NCI-H2107 treated with DMSO at 0.1 percent for 48 hours (cell line): Measurements from ENCODE around the gene LRP2.
"Not testable (repeated sequence)": the region's sequence is repeated elsewhere in the genome, so short reads cannot be mapped to it uniquely, and the experiment has no call there.

Source experiments
- DNase-seq: peaks from one replicate; lab custom pipeline; 2025; ENCODE audit not compliant: unreplicated experiment; lab: John Stamatoyannopoulos, UW

LRP2 gene

DNA sequence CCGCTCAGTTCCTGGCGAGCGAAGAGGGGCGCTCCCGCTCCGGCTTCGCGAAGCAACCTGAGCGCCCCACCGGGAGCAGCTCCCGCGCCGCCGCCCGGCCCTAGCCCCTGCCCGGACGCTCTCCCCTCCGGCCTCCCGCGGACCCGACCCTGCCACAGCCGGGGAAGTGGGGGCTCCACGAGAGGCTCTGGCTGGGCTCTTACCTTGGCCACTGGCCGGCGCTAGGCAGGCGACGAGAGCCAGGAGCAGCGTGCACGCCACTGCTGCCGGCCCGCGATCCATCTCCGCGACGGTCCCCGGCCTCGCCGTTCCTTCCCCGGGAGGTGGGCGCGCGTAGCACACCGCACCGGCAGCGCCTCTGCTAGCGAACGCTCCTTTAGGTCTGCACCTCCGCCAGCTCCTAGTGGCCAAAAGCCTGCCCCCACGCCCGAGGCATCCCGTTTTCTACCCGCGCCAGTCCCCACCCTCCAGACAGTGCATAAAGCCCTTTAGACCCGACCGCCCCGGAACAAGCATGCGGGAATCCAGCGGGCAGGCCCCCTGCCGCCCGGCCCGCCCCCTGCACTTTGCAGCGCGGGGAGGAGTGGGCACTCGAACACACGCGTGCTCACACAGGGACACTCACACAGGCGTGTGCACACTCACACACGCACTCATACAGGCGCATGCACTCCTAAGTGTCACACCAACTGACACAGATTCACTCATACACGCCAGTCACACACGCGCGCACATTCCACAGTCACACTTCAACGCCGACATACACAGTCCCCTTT lies at the start of gene LRP2:
LRP2 (minus strand) TSS at position 417 of the 776 bp plus-strand sequence; CDS start at position 282, 135 bp downstream.
- no peak for DNase-seq

DNA sequence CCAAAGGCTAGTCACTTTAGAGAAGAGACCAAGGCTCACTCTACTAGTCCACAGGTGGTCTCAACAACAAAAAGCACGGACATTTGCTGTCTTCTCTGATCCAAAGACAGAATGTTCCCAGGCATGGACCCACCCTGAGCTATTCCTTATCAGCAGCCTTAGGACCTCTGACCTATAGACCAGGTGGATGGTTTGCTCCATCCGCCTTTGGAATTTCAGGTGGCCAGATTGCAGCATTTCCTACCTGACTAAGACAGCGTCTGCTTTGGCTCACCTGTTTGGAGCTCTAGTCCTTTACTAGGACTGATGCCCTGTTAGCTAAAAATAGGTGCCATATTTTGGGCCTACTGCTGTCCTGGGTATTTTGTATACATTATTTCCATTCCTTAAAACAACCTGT lies 44.6 kb upstream of the LRP2 start:
- DNase-seq: no peak

DNA sequence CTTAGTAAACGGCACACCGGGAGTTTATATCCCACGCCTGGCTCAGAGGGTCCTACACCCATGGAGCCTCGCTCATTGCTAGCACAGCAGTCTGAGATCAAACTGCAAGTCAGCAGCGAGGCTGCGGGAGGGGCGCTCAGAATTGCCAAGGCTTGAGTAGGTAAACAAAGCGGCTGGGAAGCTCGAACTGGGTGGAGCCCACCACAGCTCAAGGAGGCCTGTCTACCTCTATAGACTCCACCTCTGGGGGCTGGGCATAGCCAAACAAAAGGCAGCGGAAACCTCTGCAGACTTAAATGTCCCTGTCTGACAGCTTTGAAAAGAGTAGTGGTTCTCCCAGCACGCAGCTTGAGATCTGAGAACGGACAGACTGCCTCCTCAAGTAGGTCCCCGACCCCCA lies 37.2 kb upstream of the LRP2 start:
- DNase-seq: not testable (repeated sequence)

DNA sequence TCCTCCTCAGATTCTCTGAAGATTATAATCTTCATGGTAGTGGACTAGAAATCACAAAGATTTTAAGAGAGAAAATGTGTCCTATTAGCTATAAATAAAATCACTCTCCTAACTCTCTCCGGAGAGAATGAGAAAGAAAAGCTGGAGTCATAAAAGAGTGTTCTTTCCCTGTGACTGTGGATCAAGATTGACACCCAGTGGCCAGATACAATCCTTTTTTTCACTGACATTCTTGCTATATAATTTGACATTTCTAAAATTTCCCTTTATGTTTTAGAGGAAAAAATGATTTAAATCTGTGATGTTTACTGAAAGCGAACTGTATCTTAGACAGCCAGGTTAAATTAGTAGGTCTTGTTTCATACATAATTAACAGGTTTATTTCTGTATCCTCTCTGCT lies 35.4 kb upstream of the LRP2 start:
- peak; percentile 2 for DNase-seq

DNA sequence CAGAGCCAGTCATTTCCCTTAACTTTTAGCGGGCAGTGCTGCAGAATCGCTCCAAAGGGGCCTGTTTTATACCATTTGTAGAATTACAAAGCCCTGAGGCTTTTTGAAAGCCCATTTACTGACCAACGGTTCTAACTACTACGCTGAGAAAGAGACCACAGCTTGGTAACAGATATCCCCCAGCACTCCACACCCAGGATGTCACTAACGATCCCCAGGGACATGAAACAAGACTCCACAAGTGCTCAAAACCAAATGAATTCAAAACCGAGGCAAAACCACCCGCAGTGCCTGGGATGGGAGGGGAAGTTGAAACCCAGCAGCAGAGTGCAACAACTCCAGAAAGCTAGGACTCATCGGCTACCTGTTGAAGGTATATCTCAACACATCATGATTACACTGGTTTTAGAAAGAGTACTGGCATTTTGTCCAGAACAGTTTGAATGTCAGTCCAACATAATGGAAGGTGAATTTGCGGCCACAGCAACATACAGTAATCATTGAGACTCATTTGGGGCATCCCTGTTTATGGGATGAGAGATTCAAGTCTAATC lies 33.6 kb upstream of the LRP2 start:
- peak; percentile 13 for DNase-seq

DNA sequence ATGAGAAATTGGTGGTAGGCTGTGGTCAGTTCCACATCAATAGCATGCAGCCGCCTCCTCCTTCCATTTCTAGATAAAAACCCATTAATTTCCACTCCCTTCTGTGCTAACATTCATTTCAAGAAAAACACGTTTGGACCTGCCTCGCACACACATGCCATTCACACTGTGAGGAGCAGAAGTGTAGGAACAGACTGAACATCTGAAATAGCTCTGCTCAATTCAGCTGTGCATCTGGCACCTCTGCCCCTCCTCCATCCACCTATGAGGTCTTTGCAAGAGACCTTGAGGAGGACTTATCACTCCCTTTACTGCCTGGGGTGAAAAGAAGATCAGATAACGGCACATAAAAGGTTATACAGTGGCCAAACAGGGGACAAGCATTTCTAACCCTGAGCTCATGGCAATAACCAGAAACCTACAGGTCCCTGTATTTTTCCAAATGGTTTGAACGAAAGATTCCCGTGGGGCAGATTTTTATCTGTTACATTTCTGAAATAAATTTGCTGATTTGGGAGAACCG lies 30.8 kb upstream of the LRP2 start:
- DNase-seq: no peak

DNA sequence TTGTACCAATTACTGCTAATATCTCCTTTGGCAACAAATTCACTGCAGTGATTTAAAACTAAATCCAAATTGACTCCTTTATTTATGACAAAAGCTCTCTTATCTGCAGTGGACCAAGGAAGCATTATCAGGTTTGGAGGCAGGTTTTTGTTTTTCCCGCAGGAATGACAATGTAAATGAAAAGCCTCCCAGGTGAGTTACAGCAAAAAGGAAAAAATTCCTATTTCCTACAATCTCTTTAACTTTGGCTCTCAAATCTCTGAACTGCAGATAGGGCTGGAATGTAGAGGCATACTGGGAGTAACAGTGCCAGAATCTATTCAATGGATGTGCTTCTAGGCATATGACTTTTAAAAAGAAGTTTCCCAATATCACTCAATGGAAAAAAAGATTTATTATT lies 28.9 kb upstream of the LRP2 start:
- DNase-seq: no peak

DNA sequence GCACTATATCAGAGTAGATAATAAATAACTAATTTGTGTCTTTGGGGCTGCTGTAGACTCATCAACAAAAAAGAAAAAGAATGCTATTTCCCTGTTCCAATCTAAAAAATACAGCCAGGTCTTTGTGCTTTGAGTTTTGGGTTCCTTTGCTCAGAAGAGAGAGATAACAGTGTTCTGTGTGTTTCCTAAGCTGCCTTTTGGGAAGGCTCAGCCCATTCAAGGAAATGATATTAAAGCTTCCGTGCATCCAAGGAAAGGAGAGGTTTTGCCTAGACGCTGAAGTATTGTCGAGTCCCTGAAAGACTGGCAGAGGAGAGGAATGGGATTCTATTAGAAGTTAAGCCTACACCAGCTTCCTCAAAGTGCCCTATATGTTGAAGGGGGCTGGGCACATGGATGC lies 25.8 kb upstream of the LRP2 start:
- no peak for DNase-seq

DNA sequence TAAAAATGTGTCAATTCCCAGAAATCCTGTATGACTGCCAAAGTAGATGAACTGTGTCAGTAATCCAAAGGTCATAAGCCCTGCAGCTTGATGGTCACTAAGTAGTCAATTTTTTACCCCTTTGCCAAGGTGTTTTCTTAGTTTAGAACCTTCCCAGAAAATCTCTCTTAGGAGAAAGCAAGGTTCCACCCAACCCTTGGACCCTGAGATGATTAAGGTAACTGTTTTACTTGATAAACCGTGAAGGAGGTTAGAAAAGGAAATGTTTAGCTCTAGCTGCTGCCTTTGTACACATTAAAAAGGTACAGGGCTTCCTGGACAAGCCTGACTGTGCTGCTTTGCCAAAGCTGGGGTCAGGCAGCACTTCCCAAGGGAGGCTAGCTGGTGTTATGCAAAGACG lies 24.4 kb upstream of the LRP2 start:
- no peak for DNase-seq

DNA sequence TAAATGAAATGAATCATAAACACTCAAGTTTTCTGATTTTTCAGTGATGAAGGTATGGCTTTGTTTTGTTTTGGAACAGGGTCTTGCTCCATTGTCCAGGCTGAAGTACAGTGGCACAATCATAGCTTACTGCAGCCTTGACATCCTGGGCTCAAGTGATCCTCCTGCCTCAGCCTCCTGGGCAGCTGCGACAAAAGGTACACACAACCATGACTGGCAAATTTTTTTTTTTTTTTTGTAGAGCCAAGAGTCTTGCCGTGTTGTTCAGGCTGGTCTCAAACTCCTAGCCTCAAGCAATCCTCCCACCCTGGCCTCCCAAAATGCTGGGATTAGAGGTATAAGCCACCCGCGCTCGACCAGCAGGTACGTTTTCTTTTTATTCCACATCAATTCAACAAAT lies 22.5 kb upstream of the LRP2 start:
- no peak for DNase-seq

DNA sequence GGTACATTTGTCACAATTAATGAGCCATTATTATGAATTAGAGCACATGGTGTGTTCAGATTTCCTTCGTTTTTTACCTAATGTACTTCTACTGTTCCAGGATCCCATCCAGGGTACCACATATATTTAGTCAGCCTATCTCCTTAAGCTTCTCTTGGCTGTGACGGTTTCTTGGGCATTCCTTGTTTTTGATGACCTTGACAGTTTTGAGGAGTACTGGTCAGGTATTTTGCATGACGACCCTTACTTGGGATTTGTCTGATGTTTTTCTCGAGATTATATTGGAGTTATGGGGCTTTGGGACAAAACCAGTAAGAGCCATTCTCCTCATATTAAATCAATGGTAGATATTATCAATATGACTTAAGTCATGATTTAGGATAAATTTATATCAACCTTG lies 10.2 kb upstream of the LRP2 start:
- DNase-seq: no peak

DNA sequence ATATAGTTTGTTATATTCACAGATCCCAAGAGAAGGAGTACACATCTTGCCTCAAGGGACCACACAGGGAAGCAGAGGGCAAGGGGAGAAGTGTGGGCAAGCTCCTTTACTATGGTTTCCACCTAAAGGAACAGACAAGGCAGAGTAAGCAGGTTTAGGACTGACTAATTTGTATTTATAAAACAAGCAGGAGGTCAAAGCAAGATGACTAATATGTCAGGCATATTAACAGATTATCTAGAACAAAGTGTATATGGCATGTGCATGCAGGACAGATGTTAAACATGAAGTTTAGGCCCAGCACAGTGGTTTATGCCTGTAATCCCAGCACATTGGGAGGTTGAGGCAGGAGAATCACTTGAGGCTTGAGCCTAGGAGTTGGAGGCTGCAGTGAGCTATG lies 3.7 kb upstream of the LRP2 start:
- no peak for DNase-seq

DNA sequence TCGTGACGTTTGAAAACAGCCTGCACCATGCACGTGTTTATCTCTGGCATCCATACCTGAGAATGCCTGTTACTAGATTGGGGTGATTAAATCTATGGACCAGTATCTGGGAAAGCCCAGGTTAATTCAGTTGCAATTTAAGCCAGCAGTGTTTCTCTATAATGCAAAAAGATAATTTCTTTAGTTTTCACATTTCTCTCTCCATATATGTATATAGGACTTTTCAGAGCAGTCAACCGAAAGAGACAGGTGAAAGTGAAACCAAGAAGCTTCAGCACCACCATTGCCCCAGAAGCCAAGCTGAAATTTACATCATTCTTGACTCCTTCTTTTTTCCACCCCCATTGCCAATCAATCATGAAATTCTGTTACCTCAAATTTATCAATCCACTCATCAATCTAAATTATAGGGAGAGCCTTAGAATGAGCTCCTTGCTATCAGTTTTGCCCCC lies 2.7 kb upstream of the LRP2 start:
- DNase-seq: no peak

DNA sequence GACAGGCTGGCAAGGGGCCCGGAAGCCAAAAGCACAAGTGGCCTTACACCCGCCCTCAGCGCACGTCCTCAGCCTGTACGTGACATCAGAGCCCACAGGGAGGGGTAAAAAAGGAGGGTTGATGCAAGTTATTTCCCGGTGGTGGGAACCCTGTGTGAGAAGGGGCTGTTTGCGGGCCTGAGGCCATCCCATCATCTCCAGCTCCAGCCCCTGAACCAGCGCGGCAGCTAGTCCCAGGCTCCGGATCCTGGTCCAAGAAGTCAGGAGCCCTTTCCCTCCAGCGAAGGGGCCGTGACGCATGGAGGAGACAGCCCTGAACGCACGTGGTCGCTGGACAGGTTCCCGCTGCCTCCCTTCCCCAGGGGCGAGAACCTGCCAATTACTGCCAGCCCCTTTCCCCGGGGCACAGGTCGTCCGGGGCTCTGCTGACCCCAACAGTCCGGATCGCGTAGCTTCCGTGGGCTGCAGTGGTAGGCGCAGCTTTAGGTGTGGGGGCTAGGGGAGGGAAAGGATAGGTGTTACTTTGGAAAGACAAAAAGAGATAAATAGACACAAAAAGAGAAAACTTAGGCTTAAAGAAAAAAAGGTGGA lies 1.3 kb upstream of the LRP2 start:
- DNase-seq: peak; percentile 23

DNA sequence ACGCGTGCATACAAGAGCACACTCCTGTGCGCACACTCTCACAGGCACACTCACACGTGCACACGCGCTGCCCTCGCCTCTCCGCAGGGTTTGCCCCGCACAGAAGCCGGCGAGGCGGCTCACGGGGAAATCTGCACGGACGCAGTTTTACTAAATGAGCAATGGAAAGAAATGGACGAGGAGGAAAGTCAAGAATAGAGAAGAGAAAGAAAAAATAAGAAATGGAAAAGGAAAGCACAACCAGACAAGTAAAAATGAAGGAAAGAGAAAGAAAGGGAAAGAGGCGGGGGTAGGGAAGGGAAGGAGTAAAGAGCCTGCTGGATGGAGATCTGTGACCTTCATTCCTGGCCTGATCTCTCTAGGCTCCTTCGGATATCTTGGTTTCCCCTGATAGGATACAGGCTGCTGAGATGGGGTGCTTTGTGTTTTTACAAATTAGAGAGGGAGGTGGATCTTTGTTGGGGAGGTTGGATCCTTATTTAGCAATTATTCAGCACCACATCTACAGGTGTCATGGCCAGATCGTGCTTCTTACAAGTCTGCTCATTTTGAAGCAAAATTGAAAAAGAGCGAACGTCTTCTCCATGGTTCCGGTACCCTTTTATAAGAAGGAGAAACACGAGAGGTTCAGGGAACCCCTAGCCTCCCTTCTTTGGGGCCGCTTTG lies 693 bp upstream of the LRP2 start:
- no peak for DNase-seq

DNA sequence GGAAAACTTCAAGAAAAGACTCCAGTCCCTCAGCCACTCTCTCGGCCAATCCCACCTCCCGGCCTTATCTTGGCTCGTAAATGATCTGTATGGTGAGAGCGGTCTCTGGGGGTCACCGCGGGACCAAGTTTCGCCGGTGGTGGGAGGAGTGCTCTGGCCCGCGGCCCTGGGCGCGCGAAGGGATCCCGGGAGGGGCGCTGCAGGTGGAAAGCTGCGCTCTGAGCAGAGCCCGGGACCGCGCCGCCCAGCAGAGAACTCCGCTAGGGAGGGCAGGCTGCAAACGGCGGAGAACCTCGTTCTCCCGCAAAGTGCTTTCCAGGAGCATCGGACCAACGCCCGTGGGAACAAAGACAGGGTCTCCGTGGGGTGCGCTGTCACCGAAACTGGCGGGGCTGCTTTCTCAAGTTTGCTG lies 622 bp downstream of the LRP2 start:
- no peak for DNase-seq

DNA sequence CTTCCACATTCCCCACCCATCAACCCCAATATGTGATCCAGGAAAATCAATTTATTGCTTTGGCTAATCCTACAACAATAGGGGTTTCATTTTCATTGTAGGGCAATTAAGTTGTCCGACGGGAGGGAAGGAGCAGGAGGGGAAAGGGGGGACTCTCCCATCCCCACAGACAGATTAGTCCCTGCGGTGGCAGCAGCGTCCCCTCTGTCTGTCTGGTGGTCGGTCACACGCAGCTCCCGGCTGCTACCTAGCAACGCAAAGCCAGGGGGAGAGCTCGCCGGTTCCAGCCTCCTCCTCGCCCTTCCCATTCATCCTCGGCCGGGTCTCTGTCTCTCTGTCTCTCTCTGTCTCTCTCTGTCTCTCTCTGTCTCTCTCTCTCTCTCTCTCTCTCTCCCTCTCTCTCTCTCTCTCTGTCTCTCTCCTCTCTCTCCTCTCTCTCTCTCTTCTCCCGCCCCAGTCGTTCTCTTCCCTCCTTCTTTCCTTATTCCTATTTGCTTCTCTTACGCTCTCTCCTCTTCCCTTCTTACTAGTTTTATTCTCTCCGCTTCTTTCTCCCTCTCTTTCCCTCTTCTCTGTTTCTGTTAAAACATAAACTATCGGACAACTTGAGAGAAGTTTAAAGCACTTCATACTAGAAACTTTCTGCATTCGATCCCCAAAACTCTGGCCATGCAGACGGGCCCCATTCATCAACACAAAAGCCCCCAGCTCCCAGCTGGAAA lies 1.2 kb downstream of the LRP2 start:
- no peak for DNase-seq

DNA sequence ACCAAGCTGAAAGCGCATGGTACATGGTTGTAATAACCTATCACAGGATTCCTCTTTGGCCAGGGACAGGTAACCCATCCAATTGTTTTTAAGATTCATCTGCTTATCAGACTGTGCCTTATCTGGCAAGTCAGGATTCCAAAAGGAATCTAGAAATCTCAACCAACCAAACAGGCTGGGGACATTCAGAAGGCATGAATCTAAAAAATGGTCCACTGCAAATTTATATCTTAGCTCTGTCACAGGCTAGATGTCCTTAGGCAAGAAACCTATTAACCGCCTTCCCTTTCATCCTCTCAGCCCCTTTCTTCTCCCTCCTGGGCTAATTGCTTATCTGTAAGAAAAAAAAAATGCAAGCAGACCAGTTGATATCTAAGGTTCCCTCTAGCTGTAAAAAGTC lies 4.3 kb downstream of the LRP2 start:
- DNase-seq: no peak

DNA sequence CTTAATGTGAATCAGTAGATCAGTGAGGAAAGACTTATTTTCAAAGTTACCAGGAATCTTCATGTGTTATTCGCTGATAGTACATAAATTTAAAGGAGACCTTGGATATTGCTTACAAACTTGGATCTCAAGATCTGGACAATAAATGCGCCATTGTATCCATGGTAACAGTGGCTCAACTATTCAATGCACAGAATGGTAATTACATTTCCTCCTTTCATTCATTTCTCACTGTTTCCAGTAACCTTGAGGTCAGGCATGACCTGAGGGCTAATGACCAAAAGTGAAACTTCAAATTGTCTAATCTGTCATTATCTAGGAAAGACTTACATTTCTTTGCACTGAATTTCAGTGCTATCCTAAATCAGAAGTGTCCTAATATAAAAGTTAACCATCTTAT lies 8.1 kb downstream of the LRP2 start:
- no peak for DNase-seq

DNA sequence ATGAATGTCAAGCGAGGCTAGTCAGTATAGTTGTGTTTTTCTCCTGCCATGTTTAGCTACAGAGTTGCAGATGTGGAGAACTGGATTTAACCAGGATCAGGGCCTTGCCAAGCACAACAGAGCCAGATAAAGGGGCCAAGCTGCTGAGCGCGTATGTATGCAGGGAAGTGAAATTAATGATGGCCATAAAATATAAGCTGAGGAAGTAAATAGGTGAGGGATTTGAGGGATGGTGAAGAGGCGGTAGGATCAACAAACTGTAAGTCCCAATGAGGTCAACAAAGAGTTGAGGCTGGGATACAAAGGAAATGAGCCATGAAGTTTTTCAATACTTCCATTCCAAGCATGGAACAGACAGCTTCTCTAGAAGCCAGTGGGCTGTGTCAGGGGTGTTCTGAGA lies 10.6 kb downstream of the LRP2 start:
- DNase-seq: no peak

DNA sequence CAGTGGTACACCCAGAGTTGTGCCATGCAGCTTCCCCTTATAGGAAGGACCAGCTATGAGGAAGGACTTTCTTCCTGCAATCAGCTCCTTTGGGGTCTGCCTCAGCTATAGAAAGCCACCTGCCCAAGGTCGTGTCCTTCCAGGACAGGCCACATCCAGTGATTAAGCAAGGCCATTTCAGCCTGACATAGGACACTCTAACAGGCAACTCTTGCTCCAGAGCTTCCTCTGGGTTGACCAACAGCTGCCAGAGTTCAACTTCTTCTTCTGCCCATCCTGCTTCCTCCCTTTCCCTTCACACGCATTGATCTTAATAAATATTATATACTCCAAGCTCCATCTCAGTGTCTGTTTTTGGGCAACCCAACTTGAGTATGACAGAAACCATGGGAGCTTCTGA lies 12.8 kb downstream of the LRP2 start:
- no peak for DNase-seq
